Right cardiac atrium (tissue), 5 donors: Measurements from ENCODE around the gene ZDHHC19. TPM values are rescaled to one million over a fixed set of nuclear protein-coding genes. Genes with fewer than 3 reads are reported as not detected.
"Not testable (repeated sequence)": the region's sequence is repeated elsewhere in the genome, so short reads cannot be mapped to it uniquely, and the experiment has no call there.

Experiments used
- ATAC-seq, 2 donors: fragments of 200-7000 bp; cut with Tn5 transposase; one replicate each; pipeline versions ENCODE4 v1.8.0 to v1.9.1; 2020; ENCODE audit warnings: moderate library complexity in 2 of 2, mild to moderate bottlenecking in 1 of 2
- DNase-seq, 3 donors: peaks; one replicate each; pipeline ENCODE4 v3.0.0-alpha.2; 2020
- H3K27ac ChIP-seq: one replicate; pipeline ENCODE4 v1.5.1; 2013; ENCODE audit warnings: mild to moderate bottlenecking, low read length, control low read depth, moderate library complexity
- H3K27me3 ChIP-seq: one replicate; pipeline ENCODE4 v1.6.1; 2013; ENCODE audit not compliant: control insufficient read depth, insufficient read depth
- H3K4me1 ChIP-seq: one replicate; pipeline ENCODE4 v1.6.1; 2013; ENCODE audit warnings: low read length; ENCODE audit not compliant: control insufficient read depth, insufficient read depth
- H3K4me3 ChIP-seq: one replicate; pipeline ENCODE4 v1.5.1; 2013; ENCODE audit warnings: low read length, control low read depth
- H3K9me3 ChIP-seq: one replicate; pipeline ENCODE4 v1.6.1; 2013; ENCODE audit warnings: low read length; ENCODE audit not compliant: control insufficient read depth
- WGBS: extraction: QIAGEN DNeasy Blood & Tissue Kit; methylation state at CpG from one replicate; pipeline ENCODE4 v1.1.7; 2013; 5-methylcytosine and 5-hydroxymethylcytosine counted together
- intact Hi-C, 4 donors: fragments of 100-400 bp; cut with DNase I; formaldehyde crosslinking; loops; one replicate each; pipeline versions ENCODE4 v1.11.0 to v1.14.0; 2022 to 2023
- polyA plus RNA-seq: library from polyadenylated mRNA; stranded (reverse); fragments of 200-250 nt; gene quantifications from one replicate; pipeline ENCODE4 v1.2.3, GENCODE V29; 2013
- total RNA-seq, 4 donors: library from RNA; stranded (reverse); fragmentation: NEBNext Ultra II Directional; extraction: Animal tissue kit (Norgen Biotek cat#: 25700); gene quantifications; one replicate each; pipeline ENCODE4 v1.2.1, GENCODE V29; 2021
- donor health status: healthy with polysubstance abuse.
- donor health status: DM: no; HTN: yes; CAD: no.
- donor health status: DM: no; HTN: no; CAD: no.
- donor health status: DM: no; HTN: yes; CAD: no; lungs with severe emphysema.
- donor health status: DM: yes; HTN: yes; CAD: no.

Gene ZDHHC19
- total and polyA plus RNA-seq, 5 donors, result 1.9 TPM; not detected in 4

DNA sequence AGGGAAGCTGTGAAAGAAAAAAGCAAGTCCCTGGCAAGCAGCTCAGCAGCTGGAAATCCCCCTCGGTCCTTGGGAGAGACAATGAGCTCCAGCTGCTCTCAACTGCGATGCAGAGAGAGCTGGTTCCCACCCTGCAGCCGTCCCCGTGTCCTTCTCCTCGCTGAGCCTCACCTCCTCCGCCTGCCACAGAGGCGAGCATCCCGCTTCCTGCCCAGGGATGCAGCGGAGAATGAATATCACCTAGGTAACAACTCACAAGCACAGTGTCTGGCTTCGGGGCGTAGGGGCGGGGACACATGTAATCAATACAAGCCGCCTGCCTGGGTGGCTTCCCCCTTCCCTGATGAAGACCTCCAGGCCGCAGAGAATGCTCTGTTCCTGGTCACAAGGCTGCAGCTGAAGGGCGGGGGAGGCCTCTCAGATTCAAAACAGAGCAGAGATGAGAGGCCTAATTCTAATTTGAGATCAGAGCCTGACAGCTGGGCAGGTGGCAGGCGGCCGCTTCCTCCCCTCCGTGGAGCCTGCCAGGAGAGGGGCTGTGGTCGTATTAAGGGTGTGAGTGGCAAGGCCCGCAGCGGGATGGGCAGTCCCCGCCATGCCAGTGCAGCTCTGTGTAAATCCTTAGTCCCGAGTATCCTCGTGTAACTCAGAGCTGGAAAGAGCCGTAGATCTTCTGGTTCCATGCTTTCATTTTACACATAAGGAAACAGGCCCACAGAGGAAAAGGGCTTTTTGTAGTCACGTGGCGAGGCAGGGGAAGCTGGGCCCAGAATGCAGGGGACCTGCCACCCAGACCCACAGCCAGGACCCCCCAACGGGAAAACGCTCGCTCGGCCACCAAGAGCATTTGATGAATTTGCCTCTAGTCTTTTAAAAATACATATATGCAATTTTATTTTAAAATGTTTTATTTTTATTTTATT is 24.3 kb downstream of the ZDHHC19 start:
- Histone ChIP-seq H3K27ac (no peak overlapping the region), H3K4me1 (no peaks in the 10 kb centered on the region), H3K9me3 (no peaks in the 10 kb centered on the region), H3K4me3 (no peak overlapping the region), H3K27me3 (no peaks in the 10 kb centered on the region)
- DNase-seq (peak in 1 of 3 donors; percentile 53), ATAC-seq (peak in 1 of 2 donors; percentile 40)
- 39% methylated on average over 31 of the region's 31 CpGs for WGBS
- intact Hi-C loops, result no loop called here

GRCh38 chr3:196184881-196185280 is 26.3 kb downstream of the ZDHHC19 start:
- H3K9me3 ChIP-seq, result no peaks in the 10 kb centered on the region
- no peak overlapping the region for H3K4me3 ChIP-seq
- no peak for ATAC-seq
- intact Hi-C loops, result no loop called here
- H3K27ac ChIP-seq, result no peak overlapping the region
- no peaks in the 10 kb centered on the region for H3K4me1 ChIP-seq
- WGBS, result 94% methylated on average over 15 of the region's 15 CpGs
- peak in 1 of 3 donors; percentile 31 for DNase-seq
- H3K27me3 ChIP-seq, result no peaks in the 10 kb centered on the region

DNA sequence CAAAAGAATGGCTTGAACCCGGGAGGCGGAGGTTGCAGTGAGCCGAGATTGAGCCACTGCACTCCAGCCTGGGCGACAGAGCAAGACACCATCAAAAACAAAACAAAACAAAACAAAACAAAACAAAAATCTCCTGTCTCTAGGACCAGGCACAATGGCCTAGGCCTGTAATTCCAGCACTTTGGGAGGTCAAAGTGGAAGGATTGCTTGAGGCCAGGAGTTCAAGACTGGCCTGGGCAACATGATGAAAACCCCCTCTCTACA is 27.1 kb downstream of the ZDHHC19 start:
- H3K4me3 ChIP-seq, intact Hi-C loops, H3K9me3 ChIP-seq: not testable (repeated sequence)

DNA sequence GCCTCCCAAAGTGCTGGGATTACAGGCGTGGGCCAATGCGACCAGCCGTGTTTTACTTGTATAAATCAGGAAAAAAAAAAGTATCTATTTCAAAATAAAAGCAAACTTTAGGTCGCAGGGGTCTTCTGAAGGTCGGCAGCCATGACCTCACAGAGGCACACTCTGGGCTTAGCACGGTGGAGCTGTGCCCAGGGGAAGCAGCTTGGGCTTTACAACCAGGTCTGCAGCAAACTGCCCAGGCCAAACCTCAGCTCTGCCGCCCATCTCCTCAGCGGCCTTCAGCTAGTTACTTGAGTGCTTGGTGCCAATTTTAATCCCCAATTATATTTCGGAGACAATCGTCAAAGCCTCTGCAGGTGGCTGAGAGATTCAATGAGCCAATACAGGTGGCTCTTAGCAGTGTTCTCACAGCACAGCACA is 30.1 kb downstream of the ZDHHC19 start:
- no peaks in the 10 kb centered on the region for H3K9me3 ChIP-seq
- intact Hi-C loops, result no loop called here
- H3K4me3 ChIP-seq, result no peak overlapping the region
- H3K27ac ChIP-seq, result no peak overlapping the region
- WGBS, result 77% methylated on average over 10 of the region's 10 CpGs
- no peaks in the 10 kb centered on the region for H3K27me3 ChIP-seq
- DNase-seq, result peak in 1 of 3 donors; percentile 14
- H3K4me1 ChIP-seq, result no peaks in the 10 kb centered on the region
- ATAC-seq, result no peak

More for the DNA sequence above, 27.1 kb downstream of the ZDHHC19 start:
- not testable (repeated sequence) for H3K27me3 ChIP-seq, H3K27ac ChIP-seq, DNase-seq, H3K4me1 ChIP-seq, ATAC-seq
- WGBS, result 90% methylated on average over 4 of the region's 4 CpGs

GRCh38 chr3:196180346-196180745 is 30.9 kb downstream of the ZDHHC19 start:
- H3K4me3 ChIP-seq, result no peak overlapping the region
- DNase-seq (no peak), ATAC-seq (no peak)
- H3K27me3 ChIP-seq, result no peaks in the 10 kb centered on the region
- intact Hi-C loops, result no loop called here
- no peaks in the 10 kb centered on the region for H3K9me3 ChIP-seq
- 80% methylated on average over 9 of the region's 9 CpGs for WGBS
- no peak overlapping the region for H3K27ac ChIP-seq
- H3K4me1 ChIP-seq, result no peaks in the 10 kb centered on the region

DNA sequence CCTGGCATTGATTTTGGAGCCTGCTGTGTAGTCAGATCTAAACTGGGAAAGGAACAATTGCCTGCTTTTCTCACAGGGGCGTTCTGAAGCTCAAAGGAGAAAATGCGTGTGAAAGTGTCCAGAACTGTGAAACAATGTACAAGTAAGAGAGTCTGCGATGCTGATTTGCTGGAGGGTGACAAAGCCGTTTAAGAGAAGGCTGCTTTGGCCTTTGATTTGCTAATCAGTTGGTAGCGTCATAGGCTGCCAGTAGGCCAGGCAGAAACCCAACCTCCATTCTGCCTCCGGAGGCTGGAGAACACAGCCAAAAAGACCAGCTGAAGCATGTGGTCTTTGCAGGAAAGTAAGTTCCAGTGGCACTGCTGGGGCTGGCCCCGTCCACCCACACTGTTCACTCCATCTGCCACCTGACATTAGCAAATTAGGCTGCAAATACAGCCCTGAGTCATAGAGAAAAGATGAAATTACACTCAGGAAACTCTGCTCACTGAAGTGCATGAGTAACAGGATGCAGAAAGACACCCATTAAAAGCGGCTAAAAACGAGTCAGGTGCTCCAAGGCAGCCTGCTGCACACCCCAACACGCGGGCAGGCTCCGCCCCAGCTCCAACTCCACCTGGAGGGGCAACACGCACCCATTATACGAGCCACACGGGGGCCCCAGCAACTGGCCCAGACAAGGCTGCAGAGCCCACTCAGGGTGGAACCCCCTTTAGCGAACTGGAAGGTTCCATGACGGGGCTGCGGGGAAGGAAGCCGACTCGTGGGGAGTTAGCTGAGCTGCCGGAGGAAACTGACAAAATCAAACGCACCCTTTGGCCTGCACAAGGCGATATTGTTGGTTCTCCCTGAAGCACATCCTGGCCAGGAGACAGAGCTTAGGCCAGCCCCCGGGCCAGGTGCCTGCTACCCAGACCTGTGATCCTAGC is 31.6 kb downstream of the ZDHHC19 start:
- ATAC-seq, result peak; percentile 42 to 61
- Histone ChIP-seq H3K4me1 (no peaks in the 10 kb centered on the region), H3K27ac (no peak overlapping the region), H3K27me3 (no peaks in the 10 kb centered on the region), H3K4me3 (no peak overlapping the region), H3K9me3 (no peaks in the 10 kb centered on the region)
- WGBS, result 47% methylated on average over 24 of the region's 24 CpGs
- intact Hi-C loops, result no loop called here
- peak in 1 of 3 donors; percentile 41 for DNase-seq

DNA sequence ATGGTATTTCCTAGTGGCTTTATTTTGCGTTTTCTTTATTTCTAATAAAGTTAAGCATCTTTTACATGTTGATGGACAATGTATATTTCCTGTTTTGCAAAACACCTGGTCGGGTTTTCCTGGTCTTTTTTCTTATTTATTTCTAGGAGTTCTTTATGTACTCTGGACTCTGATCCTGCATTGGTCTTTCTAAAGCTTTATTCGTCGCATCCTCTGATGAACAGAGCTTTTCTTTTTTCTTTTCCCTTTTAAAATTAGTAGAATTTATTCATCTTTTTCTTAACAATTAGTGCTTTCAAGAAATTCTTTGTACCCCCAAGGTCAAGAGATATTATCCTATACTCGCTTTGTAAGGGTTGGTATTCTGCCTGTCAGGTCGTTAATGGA is 32.2 kb downstream of the ZDHHC19 start:
- Histone ChIP-seq H3K4me3 (no peak overlapping the region), H3K9me3 (no peaks in the 10 kb centered on the region), H3K27ac (no peak overlapping the region), H3K27me3 (no peaks in the 10 kb centered on the region), H3K4me1 (no peaks in the 10 kb centered on the region)
- ATAC-seq (no peak), DNase-seq (no peak)
- intact Hi-C loops, result no loop called here
- 71% methylated on average over 6 of the region's 6 CpGs for WGBS

- Histone ChIP-seq H3K9me3 (no peaks in the 10 kb centered on the region), H3K4me1 (no peaks in the 10 kb centered on the region), H3K27me3 (no peaks in the 10 kb centered on the region), H3K27ac (no peak overlapping the region), H3K4me3 (no peak overlapping the region)
- ATAC-seq, result peak in 1 of 2 donors; percentile 44
- WGBS, result 42% methylated on average over 4 of the region's 4 CpGs
- DNase-seq, result no peak
- intact Hi-C loops, result no loop called here
Observed at GRCh38 chr3:196177967-196178366, 33.2 kb downstream of the ZDHHC19 start.

DNA sequence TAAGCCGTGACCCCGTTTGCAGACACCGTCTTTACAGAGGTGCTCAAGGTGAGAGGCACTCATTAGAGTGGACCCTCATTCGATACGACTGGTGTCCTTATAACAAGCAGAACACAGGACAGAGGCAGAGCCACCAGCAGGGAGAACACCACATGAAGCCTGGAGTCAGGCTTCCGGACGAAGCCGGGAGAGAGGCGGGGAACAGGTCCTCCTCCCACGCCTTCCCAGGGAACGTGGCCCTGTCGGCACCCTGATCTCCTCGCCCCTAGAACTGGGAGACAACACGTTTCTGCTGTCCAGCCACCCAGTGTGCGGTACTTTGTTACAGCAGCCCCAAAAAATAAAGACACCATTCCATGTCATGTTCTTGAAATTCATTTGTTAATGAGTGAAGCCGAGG is 33.6 kb downstream of the ZDHHC19 start:
- Histone ChIP-seq H3K27me3 (no peaks in the 10 kb centered on the region), H3K27ac (no peak overlapping the region), H3K4me1 (no peaks in the 10 kb centered on the region), H3K9me3 (no peaks in the 10 kb centered on the region), H3K4me3 (no peak overlapping the region)
- DNase-seq, result no peak
- WGBS, result 66% methylated on average over 16 of the region's 16 CpGs
- ATAC-seq, result no peak
- intact Hi-C loops, result no loop called here

DNA sequence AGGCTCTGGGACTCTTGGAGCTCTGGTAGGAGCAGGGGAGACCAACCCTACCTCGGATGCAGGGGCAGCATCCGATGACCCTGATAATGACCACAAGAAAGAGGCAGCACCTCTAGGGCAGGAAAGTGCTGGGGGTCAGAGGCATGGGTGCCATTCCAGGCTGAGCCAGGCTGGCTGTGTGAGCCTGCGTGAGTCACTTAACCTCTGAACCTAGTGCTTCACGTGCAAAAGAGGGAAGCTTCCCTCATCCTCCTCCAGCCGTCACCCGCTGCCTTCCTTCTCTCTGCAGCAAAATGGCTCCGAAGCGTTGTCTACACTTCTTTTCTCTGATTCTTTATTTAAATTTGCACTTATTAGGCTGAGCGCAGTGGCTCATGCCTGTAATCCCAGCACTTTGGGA is 35.5 kb downstream of the ZDHHC19 start:
- intact Hi-C loops, result no loop called here
- no peak for DNase-seq
- no peaks in the 10 kb centered on the region for H3K9me3 ChIP-seq
- no peak for ATAC-seq
- no peaks in the 10 kb centered on the region for H3K4me1 ChIP-seq
- WGBS, result 72% methylated on average over 9 of the region's 9 CpGs
- H3K27ac ChIP-seq, result no peak overlapping the region
- H3K27me3 ChIP-seq, result no peaks in the 10 kb centered on the region
- no peak overlapping the region for H3K4me3 ChIP-seq

DNA sequence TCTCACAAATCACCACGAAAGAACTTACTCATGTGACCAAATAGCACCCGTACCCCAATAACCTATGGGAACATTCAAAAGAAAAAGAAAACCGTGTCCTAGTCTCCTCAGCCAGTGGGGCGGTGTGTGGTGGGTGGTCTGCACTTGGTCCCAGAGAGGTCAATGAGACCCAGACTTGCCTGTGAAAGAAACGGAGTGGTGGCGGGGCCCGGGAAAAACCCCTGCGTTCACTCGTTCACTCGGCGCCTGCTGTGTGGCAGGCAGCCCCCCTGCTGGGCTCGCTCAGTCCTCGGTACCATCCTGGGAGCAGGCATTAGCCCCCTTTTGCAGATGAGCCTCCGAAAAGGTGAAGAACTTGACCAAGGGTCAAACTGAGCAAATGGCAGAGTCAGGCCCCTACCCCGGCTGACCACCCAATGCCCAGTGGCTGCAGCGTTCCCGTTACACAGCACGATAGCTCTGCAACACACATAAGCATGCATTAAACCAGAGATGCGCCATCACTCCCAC is 36.0 kb downstream of the ZDHHC19 start:
- intact Hi-C loops, result no loop called here
- no peaks in the 10 kb centered on the region for H3K9me3 ChIP-seq
- ATAC-seq (no peak), DNase-seq (no peak)
- WGBS, result 77% methylated on average over 19 of the region's 19 CpGs
- no peaks in the 10 kb centered on the region for H3K4me1 ChIP-seq
- no peak overlapping the region for H3K4me3 ChIP-seq
- no peak overlapping the region for H3K27ac ChIP-seq
- no peaks in the 10 kb centered on the region for H3K27me3 ChIP-seq
